Measurements from ENCODE around the gene VAMP2.

- TF ChIP-seq CTCF (IDR thresholded peaks at IDR 0.05): no peak
- no peak for TF ChIP-seq RNF2 (IDR thresholded peaks at IDR 0.05; ENCODE audit: borderline replicate concordance, low read depth)
Observed at GRCh38 chr17:8145811-8146210, 16.9 kb downstream of the VAMP2 start.
